Liver (tissue), 9 donors: Measurements from ENCODE around the gene CLEC5A. TPM values are rescaled to one million over a fixed set of nuclear protein-coding genes. Genes with fewer than 3 reads are reported as not detected.

Source experiments
- DNase-seq: peaks from one replicate; pipeline ENCODE4 v3.0.0-alpha.2; 2017; ENCODE audit warnings: low spot score
- H3K27ac ChIP-seq, 2 donors: one replicate each; pipeline ENCODE4 v1.7.0; 2013; ENCODE audit warnings: inconsistent platforms in 2 of 2, low read length in 2 of 2, control low read depth in 1 of 2, low read depth in 1 of 2, mild to moderate bottlenecking in 1 of 2
- H3K27me3 ChIP-seq, 4 donors: one replicate each; pipeline versions ENCODE4 v1.6.1 to v1.7.0; 2013; ENCODE audit warnings: low read length in 3 of 4, inconsistent platforms in 1 of 4, mild to moderate bottlenecking in 1 of 4, moderate library complexity in 1 of 4; ENCODE audit not compliant: control insufficient read depth in 4 of 4, insufficient read depth in 4 of 4
- H3K36me3 ChIP-seq, 4 donors: one replicate each; pipeline versions ENCODE4 v1.6.1 to v1.7.0; 2013; ENCODE audit warnings: low read length in 3 of 4, mild to moderate bottlenecking in 3 of 4, low read depth in 1 of 4, moderate library complexity in 1 of 4; ENCODE audit not compliant: control insufficient read depth in 4 of 4, insufficient read depth in 3 of 4
- H3K4me1 ChIP-seq, 4 donors: one replicate each; pipeline versions ENCODE4 v1.6.1 to v1.7.0; 2013; ENCODE audit warnings: low read length in 3 of 4, mild to moderate bottlenecking in 3 of 4, moderate library complexity in 1 of 4; ENCODE audit not compliant: control insufficient read depth in 4 of 4, insufficient read depth in 4 of 4
- H3K4me3 ChIP-seq, 3 donors: one replicate each; pipeline versions ENCODE4 v1.6.1 to v1.7.0; 2013; ENCODE audit warnings: low read length in 3 of 3, control low read depth in 1 of 3, low read depth in 1 of 3, mild to moderate bottlenecking in 1 of 3
- H3K9ac ChIP-seq, 2 donors: one replicate each; pipeline ENCODE4 v1.7.0; 2013; ENCODE audit warnings: low read length in 2 of 2, mild to moderate bottlenecking in 2 of 2, moderate library complexity in 2 of 2, control low read depth in 1 of 2, low read depth in 1 of 2
- H3K9me3 ChIP-seq, 4 donors: one replicate each; pipeline versions ENCODE4 v1.6.1 to v1.7.0; 2013; ENCODE audit warnings: low read length in 3 of 4; ENCODE audit not compliant: control insufficient read depth in 4 of 4
- EGR1 ChIP-seq, 2 donors: IDR thresholded peaks; 2 replicates each; pipeline ENCODE4 v1.6.1; 2016 to 2018; ENCODE audit warnings: antibody characterized with exemption in 2 of 2, low read depth in 2 of 2
- FOXA1 ChIP-seq: IDR thresholded peaks from 2 replicates; pipeline ENCODE4 v1.6.1; 2016; ENCODE audit warnings: antibody characterized with exemption
- FOXA2 ChIP-seq: IDR thresholded peaks from 2 replicates; pipeline ENCODE4 v1.6.1; 2016; ENCODE audit warnings: antibody characterized with exemption
- GABPA ChIP-seq, 2 donors: IDR thresholded peaks in 1 of 2; conservative IDR thresholded peaks in 1 of 2; 2 replicates each; pipeline ENCODE4 v1.6.1; 2016; ENCODE audit warnings: antibody characterized with exemption in 2 of 2, mild to moderate bottlenecking in 1 of 2, moderate library complexity in 1 of 2
- HNF4A ChIP-seq, 2 donors: conservative IDR thresholded peaks; 2 replicates each; pipeline ENCODE4 v1.6.1; 2016; ENCODE audit warnings: antibody characterized with exemption in 2 of 2, mild to moderate bottlenecking in 2 of 2
- HNF4G ChIP-seq: IDR thresholded peaks from 2 replicates; pipeline ENCODE4 v1.6.1; 2016; ENCODE audit warnings: antibody characterized with exemption
- JUND ChIP-seq, 2 donors: IDR thresholded peaks; 2 replicates each; pipeline ENCODE4 v1.6.1; 2016; ENCODE audit warnings: antibody characterized with exemption in 2 of 2
- MAX ChIP-seq: IDR thresholded peaks from 2 replicates; pipeline ENCODE4 v1.6.1; 2016; ENCODE audit warnings: antibody characterized with exemption
- RAD21 ChIP-seq, 2 donors: IDR thresholded peaks; 2 replicates each; pipeline ENCODE4 v1.6.1; 2016; ENCODE audit warnings: antibody characterized with exemption in 2 of 2, mild to moderate bottlenecking in 2 of 2
- SP1 ChIP-seq: IDR thresholded peaks from 2 replicates; pipeline ENCODE4 v1.6.1; 2018; ENCODE audit warnings: antibody characterized with exemption, mild to moderate bottlenecking
- TAF1 ChIP-seq: conservative IDR thresholded peaks from 2 replicates; pipeline ENCODE4 v1.6.1; 2016; ENCODE audit warnings: antibody characterized with exemption, mild to moderate bottlenecking
- YY1 ChIP-seq: IDR thresholded peaks from 2 replicates; pipeline ENCODE4 v1.6.1; 2016; ENCODE audit warnings: antibody characterized with exemption, mild to moderate bottlenecking
- WGBS: extraction: QIAGEN DNeasy Blood & Tissue Kit; methylation state at CpG from one replicate; pipeline ENCODE4 v1.1.7; 2013; 5-methylcytosine and 5-hydroxymethylcytosine counted together
- polyA plus RNA-seq, 2 donors: library from polyadenylated mRNA; stranded (reverse) in 1 of 2; unstranded in 1 of 2; fragments of 200-250 nt in 1 of 2; fragments of >200 nt in 1 of 2; fragmentation: Nextera tagmentation in 1 of 2; extraction: Ambion mirVana in 1 of 2; gene quantifications; one replicate each; pipeline versions ENCODE4 v1.2.1 to v1.2.3, GENCODE V29; 2013 to 2015
- total RNA-seq, 2 donors: library from RNA; depleted of rRNA; stranded (reverse); fragments of >200 nt; gene quantifications; one replicate each; pipeline ENCODE4 v1.2.3, GENCODE V29; 2014
- TF ChIP-seq, protein P1 (sequence below): IDR thresholded peaks from 2 replicates; pipeline ENCODE4 v1.6.1; 2016; ENCODE audit warnings: antibody characterized with exemption
- TF ChIP-seq, protein P2 (sequence below): fragments of 150-350 bp; IDR thresholded peaks from 2 replicates; pipeline ENCODE4 v1.5.1; 2017; ENCODE audit warnings: improper control_type of control experiment, low read depth, low read length; ENCODE audit not compliant: missing input control
- TF ChIP-seq, protein P3 (sequence below): IDR thresholded peaks from 2 replicates; pipeline ENCODE4 v1.6.1; 2016; ENCODE audit warnings: antibody characterized with exemption, mild to moderate bottlenecking
- donor health status: healthy.
- donor health status: healthy.
- donor health status: healthy.
- donor health status: healthy.
- donor health status: healthy.

CLEC5A gene
- total and polyA plus RNA-seq, 4 donors = 0.10 to 2.9 (median 0.33) TPM

- no peaks in the 10 kb centered on the region for H3K4me1 ChIP-seq
- no peak overlapping the region for H3K27ac ChIP-seq
- peaks cover 0 to 7% (median 0%) of the 10 kb centered on the region in 4 donors for H3K9me3 ChIP-seq
- DNase-seq = no peak
- H3K4me3 ChIP-seq = no peak overlapping the region
- no peak overlapping the region for H3K9ac ChIP-seq
- 63% methylated on average over 1 of the region's 1 CpG for WGBS
- H3K36me3 ChIP-seq = no peaks in the 10 kb centered on the region
- H3K27me3 ChIP-seq = no peaks in the 10 kb centered on the region
- TF ChIP-seq, protein P1, sequence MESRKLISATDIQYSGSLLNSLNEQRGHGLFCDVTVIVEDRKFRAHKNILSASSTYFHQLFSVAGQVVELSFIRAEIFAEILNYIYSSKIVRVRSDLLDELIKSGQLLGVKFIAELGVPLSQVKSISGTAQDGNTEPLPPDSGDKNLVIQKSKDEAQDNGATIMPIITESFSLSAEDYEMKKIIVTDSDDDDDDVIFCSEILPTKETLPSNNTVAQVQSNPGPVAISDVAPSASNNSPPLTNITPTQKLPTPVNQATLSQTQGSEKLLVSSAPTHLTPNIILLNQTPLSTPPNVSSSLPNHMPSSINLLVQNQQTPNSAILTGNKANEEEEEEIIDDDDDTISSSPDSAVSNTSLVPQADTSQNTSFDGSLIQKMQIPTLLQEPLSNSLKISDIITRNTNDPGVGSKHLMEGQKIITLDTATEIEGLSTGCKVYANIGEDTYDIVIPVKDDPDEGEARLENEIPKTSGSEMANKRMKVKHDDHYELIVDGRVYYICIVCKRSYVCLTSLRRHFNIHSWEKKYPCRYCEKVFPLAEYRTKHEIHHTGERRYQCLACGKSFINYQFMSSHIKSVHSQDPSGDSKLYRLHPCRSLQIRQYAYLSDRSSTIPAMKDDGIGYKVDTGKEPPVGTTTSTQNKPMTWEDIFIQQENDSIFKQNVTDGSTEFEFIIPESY = no peak
- TF ChIP-seq HNF4G = no peak
- TF ChIP-seq TAF1 = no peak
- no peak for TF ChIP-seq JUND (IDR thresholded peaks at IDR 0.05)
- no peak for TF ChIP-seq GABPA (IDR thresholded peaks at IDR 0.05 in 1 of 2, conservative IDR thresholded peaks at IDR 0.05 in 1 of 2)
- TF ChIP-seq, protein P2, sequence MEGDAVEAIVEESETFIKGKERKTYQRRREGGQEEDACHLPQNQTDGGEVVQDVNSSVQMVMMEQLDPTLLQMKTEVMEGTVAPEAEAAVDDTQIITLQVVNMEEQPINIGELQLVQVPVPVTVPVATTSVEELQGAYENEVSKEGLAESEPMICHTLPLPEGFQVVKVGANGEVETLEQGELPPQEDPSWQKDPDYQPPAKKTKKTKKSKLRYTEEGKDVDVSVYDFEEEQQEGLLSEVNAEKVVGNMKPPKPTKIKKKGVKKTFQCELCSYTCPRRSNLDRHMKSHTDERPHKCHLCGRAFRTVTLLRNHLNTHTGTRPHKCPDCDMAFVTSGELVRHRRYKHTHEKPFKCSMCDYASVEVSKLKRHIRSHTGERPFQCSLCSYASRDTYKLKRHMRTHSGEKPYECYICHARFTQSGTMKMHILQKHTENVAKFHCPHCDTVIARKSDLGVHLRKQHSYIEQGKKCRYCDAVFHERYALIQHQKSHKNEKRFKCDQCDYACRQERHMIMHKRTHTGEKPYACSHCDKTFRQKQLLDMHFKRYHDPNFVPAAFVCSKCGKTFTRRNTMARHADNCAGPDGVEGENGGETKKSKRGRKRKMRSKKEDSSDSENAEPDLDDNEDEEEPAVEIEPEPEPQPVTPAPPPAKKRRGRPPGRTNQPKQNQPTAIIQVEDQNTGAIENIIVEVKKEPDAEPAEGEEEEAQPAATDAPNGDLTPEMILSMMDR = no peak
- no peak for TF ChIP-seq YY1
- TF ChIP-seq HNF4A (conservative IDR thresholded peaks at IDR 0.05) = no peak
- no peak for TF ChIP-seq SP1
Measured at GRCh38 chr7:141943846-141944245, 2.9 kb downstream of the CLEC5A start.

DNA sequence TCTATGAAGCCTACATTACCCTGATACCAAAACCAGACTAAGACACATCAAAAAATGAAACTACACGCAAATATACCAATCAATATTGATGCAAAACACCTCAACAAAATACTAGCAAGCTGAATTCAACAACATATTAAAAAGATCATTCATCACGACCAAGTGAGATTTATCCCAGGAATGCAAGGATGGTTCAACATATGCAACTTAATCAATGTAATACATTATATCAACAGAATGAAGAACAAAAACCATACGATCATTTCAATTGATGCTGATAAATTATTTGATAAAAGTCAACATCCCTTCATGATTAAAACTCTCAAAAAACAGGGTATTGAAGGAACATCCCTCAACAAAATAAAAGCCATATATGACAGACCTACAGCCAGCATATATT is 5.7 kb downstream of the CLEC5A start:
- H3K9me3 ChIP-seq = peaks cover 0 to 11% (median 4%) of the 10 kb centered on the region in 4 donors
- H3K4me1 ChIP-seq = no peaks in the 10 kb centered on the region
- 84% methylated on average over 3 of the region's 3 CpGs for WGBS
- H3K27me3 ChIP-seq = no peaks in the 10 kb centered on the region
- no peak overlapping the region for H3K4me3 ChIP-seq
- no peak for DNase-seq
- H3K9ac ChIP-seq = no peak overlapping the region
- TF ChIP-seq FOXA1 (no peak), MAX (no peak), FOXA2 (no peak), EGR1 (IDR thresholded peaks at IDR 0.05; ENCODE audit: low read depth in 2 of 2) (no peak), HNF4G (no peak), TAF1 (no peak), YY1 (no peak), JUND (IDR thresholded peaks at IDR 0.05) (no peak), RAD21 (IDR thresholded peaks at IDR 0.05) (no peak), HNF4A (conservative IDR thresholded peaks at IDR 0.05) (no peak), GABPA (IDR thresholded peaks at IDR 0.05 in 1 of 2, conservative IDR thresholded peaks at IDR 0.05 in 1 of 2) (no peak), SP1 (no peak)
- TF ChIP-seq, protein P3, sequence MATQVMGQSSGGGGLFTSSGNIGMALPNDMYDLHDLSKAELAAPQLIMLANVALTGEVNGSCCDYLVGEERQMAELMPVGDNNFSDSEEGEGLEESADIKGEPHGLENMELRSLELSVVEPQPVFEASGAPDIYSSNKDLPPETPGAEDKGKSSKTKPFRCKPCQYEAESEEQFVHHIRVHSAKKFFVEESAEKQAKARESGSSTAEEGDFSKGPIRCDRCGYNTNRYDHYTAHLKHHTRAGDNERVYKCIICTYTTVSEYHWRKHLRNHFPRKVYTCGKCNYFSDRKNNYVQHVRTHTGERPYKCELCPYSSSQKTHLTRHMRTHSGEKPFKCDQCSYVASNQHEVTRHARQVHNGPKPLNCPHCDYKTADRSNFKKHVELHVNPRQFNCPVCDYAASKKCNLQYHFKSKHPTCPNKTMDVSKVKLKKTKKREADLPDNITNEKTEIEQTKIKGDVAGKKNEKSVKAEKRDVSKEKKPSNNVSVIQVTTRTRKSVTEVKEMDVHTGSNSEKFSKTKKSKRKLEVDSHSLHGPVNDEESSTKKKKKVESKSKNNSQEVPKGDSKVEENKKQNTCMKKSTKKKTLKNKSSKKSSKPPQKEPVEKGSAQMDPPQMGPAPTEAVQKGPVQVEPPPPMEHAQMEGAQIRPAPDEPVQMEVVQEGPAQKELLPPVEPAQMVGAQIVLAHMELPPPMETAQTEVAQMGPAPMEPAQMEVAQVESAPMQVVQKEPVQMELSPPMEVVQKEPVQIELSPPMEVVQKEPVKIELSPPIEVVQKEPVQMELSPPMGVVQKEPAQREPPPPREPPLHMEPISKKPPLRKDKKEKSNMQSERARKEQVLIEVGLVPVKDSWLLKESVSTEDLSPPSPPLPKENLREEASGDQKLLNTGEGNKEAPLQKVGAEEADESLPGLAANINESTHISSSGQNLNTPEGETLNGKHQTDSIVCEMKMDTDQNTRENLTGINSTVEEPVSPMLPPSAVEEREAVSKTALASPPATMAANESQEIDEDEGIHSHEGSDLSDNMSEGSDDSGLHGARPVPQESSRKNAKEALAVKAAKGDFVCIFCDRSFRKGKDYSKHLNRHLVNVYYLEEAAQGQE = no peak
- TF ChIP-seq, protein P1 = no peak
- H3K36me3 ChIP-seq = no peaks in the 10 kb centered on the region
- no peak overlapping the region for H3K27ac ChIP-seq
